ENCODE results near the gene TMEM37. TPM values are rescaled to one million over a fixed set of nuclear protein-coding genes. Genes with fewer than 3 reads are reported as not detected.

The TMEM37 gene
- polyA plus RNA-seq, 1 experiment: 0.63 TPM

DNA sequence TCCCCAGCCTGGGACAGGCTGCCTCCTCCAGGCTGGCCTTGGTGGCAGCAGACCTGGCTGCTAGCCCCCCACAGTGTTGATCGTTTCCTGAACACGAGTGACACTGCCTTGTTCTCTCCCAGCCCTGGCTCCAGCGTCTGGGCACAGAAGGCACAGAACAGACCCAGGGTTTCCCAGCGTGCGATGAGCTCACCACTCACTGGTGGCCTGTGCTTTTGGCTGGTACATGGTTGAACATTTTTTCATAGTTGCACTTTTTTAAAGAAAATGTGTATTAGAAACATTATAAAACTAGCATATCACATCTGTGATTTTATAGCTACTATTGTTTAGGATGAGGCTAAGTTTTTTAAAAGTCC lies 51.7 kb downstream of the TMEM37 start:
- Histone ChIP-seq H3K36me3 (ENCODE audit: control insufficient read depth, insufficient read depth, low read length) (no peaks in the 10 kb centered on the region), H3K27me3 (ENCODE audit: control insufficient read depth, insufficient read depth, low read length) (no peaks in the 10 kb centered on the region; the same call in 1 of the 2 replicates), H3K4me3 (ENCODE audit: low read depth, low read length) (no peak overlapping the region)
- ChIA-PET POLR2A (no interaction called here), CTCF (interaction anchor here (0.6 to 1.1 kb wide), 3 partner anchors 26 to 323 kb away, joined by 3 to 5 read pairs (median 3); no protein-coding TSS in a partner anchor)
- DNase-seq (ENCODE audit: low read depth): no peak
- TF ChIP-seq CTCF (IDR thresholded peaks at IDR 0.05; ENCODE audit: insufficient read depth, low read depth, low read length): no peak

GRCh38 chr2:119483896-119484718 lies 52.5 kb downstream of the TMEM37 start:
- Histone ChIP-seq H3K36me3 (ENCODE audit: control insufficient read depth, insufficient read depth, low read length) (no peaks in the 10 kb centered on the region), H3K4me3 (ENCODE audit: low read depth, low read length) (no peak overlapping the region), H3K27me3 (ENCODE audit: control insufficient read depth, insufficient read depth, low read length) (no peaks in the 10 kb centered on the region; the same call in 1 of the 2 replicates)
- TF ChIP-seq CTCF (IDR thresholded peaks at IDR 0.05; ENCODE audit: insufficient read depth, low read depth, low read length): no peak
- CTCF ChIA-PET: interaction anchor here (0.9 to 6.9 kb wide), 4 partner anchors 7 to 79 kb away, joined by 3 to 59 read pairs (median 4); no protein-coding TSS in a partner anchor
- POLR2A ChIA-PET: no interaction called here
- no peak for DNase-seq (ENCODE audit: low read depth)

- TF ChIP-seq CTCF (IDR thresholded peaks at IDR 0.05; ENCODE audit: insufficient read depth, low read depth, low read length): no peak
- DNase-seq (ENCODE audit: low read depth): no peak
- CTCF ChIA-PET: interaction anchor here (0.6 to 6.9 kb wide), 3 partner anchors 8 to 115 kb away, joined by 3 to 59 read pairs (median 3); no protein-coding TSS in a partner anchor
- Histone ChIP-seq H3K27me3 (ENCODE audit: control insufficient read depth, insufficient read depth, low read length) (no peaks in the 10 kb centered on the region; the same call in 1 of the 2 replicates), H3K36me3 (ENCODE audit: control insufficient read depth, insufficient read depth, low read length) (no peaks in the 10 kb centered on the region), H3K4me3 (ENCODE audit: low read depth, low read length) (no peak overlapping the region)
- POLR2A ChIA-PET: no interaction called here
These were observed 53.2 kb downstream of the TMEM37 start for GRCh38 chr2:119484834-119485233.

DNA sequence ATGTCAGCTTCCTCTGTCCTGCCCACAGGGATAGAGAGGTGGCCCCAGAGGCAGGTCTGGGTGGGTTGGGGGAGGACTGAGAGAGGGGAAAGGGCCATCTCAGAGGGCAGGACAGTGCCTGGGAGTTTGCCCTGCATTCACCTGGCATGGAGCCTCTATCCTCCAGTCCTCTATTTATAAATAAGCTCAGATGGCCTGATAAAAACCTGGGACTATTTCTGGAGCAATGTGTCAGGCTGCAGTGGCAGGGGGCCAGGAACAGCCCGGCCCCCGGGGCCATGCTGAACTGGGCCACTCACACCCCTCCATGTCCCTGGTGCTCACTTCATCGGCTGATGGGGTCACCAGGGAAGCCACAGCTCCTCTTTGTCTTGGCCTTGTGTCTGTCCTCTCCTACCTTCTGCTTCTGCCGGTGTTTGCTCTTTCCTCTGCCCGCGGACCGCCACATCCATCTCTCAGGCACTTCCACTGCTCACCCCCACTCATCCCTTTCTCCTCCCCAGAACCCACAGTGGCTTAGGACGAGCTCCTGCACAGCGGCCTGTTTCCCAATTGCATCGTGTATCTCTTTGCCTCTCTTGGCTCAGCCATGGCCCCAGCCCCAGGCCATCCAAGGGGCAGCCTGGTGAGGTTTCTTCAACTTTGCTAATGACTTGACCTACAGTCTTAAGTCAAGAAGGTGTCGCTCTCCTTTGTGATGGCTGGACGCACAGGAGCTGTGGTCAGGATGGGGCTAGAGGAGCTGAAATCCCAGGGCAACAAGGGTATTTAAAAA lies 53.9 kb downstream of the TMEM37 start:
- POLR2A ChIA-PET: no interaction called here
- TF ChIP-seq CTCF (IDR thresholded peaks at IDR 0.05; ENCODE audit: insufficient read depth, low read depth, low read length): no peak
- Histone ChIP-seq H3K36me3 (ENCODE audit: control insufficient read depth, insufficient read depth, low read length) (no peaks in the 10 kb centered on the region), H3K27me3 (ENCODE audit: control insufficient read depth, insufficient read depth, low read length) (no peaks in the 10 kb centered on the region; the same call in 1 of the 2 replicates), H3K4me3 (ENCODE audit: low read depth, low read length) (no peak overlapping the region)
- CTCF ChIA-PET: interaction anchor here (0.6 to 6.9 kb wide), 3 partner anchors 8 to 116 kb away, joined by 3 to 59 read pairs (median 3); no protein-coding TSS in a partner anchor
- no peak for DNase-seq (ENCODE audit: low read depth)

Data from BJ (cell line).